UCSD-AML1 (cell line): ENCODE measurements around the gene ZNRF1.

Experiments used
- DNase-seq: peaks from one replicate; lab custom pipeline; 2025; ENCODE audit not compliant: unreplicated experiment; lab: John Stamatoyannopoulos, UW

ZNRF1 gene

GRCh38 chr16:75058806-75059205, 60.0 kb downstream of the ZNRF1 start:
- no peak for DNase-seq

DNA sequence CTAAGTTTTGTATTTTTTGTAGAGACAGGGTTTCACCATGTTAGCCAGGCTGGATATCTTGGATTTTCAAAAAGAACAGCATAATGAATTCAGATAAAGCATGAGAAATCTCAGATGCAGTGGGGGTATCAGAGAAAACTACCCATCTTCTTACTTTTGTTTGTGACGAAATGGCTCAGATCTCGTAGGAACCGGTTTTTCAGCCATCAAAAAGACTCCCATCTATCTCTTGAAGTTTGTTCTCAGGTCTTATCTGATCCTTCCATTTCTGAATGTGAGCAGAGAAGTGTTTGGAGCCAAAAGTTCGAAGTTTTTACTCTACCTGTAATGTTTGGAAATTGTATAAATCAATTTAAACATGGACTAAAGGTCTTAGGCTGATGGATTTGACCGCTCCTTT, 60.6 kb downstream of the ZNRF1 start:
- no peak for DNase-seq

DNA sequence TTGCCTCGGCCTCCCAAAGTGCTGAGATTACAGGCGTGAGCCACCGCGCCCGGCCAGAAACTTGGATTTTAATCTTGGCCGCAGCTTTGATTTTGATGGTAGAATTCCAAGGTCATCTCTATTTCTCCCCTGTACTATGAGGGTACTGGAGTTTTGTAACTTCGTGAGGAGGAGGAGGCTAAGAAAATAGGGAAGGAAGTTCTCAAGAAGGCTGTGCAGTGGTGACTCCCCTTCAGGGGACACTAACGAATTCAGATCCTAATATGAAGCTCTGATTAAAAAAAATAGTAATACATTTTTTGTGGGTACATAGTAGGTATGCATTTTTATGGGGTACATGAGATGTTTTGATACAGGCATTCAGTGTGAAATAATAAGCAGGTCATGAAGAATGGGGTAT, 61.9 kb downstream of the ZNRF1 start:
- DNase-seq, result no peak

DNA sequence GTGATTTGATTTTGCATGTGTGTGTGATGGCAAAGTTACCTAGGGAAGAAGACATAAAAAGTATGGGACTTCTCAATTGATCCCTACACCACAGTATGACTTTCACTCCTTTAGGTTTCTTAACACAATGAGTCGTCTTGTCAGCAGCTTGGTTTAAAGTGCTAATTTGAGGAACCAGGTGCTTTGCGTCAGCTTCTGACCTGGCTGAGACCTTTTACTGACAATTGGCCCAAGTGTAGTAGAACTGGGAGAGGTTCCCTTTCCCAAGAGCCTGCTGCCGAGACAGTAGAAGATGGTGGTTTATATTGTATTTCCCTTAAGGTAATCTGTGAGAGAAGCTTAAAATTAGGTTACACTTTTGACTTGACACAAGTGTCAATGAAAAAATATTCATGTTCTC, 62.8 kb downstream of the ZNRF1 start:
- no peak for DNase-seq

- DNase-seq, result no peak
Measured at GRCh38 chr16:75062135-75062975, 63.5 kb downstream of the ZNRF1 start.

- DNase-seq, result no peak
Measured at GRCh38 chr16:75062976-75063346, 64.1 kb downstream of the ZNRF1 start.

DNA sequence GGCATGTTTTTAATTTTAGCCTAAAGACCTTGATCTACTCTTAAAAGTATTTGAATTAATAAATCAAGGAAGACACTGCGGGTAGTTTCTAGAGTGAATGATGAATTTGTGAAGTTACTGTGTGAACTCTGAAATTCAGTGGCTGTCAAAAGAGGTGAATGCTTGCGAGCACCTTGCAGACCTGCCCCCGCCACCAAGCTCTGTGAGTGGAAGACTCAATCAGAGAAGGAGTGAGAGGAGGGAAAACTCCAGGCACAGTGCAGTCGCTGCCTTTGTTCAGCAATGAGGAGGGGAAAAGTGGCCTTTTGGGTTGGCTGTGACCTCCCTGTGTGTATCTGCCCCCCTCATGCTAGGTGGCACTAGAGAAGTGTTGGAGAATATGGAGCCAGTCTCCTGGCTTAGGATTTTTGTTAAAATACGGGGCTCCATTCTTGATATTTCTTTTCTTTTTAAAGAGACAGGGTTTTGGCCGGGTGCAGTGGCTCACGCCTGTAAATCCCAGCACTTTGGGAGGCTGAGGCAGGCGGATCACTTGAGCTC, 64.8 kb downstream of the ZNRF1 start:
- no peak for DNase-seq

DNA sequence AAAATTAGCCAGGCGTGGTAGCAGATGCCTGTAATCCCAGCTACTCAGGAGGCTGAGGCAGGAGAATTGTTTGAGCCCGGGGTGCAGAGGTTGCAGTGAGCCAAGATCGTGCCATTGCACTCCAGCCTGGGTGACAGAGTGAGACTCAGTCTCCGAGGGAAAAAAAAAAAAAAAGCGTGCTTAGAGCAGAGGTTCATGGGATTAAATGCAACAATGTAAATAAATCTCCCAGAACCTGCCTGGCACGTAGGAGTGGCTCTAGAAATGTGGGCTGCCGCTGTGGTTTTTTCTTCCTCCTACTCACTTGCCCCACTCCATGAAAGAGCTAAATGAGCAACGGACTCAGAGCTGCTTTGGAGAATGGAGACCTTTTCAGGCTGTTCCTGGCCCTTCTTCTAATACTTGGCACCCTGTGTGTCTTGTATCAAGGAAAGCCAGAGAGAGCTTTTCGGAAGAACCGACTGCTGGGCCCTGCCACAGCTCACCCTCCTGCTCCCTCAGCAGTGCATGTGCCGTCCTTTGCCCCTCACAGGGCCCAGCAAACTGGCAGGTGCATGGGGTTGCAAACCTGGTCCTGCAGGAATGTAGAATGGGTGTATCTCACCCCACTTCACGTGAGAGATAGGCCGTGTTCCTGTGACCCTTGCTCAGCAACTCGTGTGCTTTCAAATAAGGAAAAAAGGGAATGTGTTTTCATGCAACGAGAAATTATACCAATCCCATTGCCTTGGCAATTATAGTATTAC, 65.8 kb downstream of the ZNRF1 start:
- DNase-seq, result peak; percentile 72

- DNase-seq, result no peak
Measured at GRCh38 chr16:75065149-75065505, 66.3 kb downstream of the ZNRF1 start.

DNA sequence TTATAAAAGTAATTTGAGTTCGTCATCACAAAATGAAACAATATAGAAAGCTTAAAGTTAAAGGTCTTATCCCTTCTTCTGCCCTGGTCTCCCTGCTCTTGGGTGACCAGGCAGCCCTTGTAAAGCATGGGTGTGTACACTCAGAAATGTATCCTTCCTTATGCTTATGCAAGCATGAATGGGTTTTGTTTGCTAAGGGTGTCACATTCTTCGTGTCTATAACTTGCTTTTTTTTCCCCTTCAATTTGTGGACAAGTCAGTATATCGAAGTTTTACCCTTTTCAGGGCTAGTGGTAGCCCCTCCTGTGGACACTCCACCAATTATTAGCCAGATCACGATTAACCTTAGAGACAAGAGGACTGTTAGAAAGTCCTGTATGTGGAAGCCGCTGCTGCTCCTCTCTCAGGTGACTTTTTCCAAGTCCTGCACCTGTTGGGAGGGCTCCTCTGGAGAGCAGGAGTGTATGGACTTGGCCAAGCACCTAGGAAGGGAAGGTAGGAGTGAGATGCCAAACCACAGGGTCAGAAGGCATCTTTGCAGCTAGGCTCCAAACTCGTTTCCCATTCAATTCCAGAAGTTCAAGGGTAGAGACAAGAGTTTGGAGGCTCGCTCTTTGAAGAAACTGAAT, 66.8 kb downstream of the ZNRF1 start:
- DNase-seq, result no peak

DNA sequence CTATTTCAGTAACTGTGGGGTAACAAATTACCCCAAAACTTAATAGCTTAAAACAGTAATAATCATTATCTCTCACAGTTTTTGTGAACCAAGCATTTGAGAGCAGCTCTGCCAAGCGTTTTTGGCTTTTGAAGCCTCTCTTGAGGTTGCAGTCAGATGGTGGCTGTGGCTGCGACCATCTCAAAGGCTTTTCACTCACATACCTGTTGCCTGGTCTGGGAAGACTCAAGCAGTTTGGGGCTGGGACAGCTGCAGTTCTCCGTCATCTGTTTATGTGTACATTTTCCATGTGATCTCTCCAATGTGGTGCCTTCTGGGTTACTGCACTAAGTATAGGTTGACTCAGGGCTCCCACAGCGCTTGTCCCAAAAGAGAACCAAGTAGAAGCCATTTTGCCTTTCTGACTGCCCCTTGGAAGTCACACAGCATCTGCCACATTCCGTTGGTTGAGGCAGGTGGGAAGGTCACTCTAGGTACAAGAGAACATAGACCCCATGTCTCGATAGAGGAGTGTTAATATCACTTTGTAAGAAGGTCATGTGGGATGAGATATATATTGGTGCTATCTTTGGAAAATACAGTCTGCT, 68.1 kb downstream of the ZNRF1 start:
- no peak for DNase-seq

DNA sequence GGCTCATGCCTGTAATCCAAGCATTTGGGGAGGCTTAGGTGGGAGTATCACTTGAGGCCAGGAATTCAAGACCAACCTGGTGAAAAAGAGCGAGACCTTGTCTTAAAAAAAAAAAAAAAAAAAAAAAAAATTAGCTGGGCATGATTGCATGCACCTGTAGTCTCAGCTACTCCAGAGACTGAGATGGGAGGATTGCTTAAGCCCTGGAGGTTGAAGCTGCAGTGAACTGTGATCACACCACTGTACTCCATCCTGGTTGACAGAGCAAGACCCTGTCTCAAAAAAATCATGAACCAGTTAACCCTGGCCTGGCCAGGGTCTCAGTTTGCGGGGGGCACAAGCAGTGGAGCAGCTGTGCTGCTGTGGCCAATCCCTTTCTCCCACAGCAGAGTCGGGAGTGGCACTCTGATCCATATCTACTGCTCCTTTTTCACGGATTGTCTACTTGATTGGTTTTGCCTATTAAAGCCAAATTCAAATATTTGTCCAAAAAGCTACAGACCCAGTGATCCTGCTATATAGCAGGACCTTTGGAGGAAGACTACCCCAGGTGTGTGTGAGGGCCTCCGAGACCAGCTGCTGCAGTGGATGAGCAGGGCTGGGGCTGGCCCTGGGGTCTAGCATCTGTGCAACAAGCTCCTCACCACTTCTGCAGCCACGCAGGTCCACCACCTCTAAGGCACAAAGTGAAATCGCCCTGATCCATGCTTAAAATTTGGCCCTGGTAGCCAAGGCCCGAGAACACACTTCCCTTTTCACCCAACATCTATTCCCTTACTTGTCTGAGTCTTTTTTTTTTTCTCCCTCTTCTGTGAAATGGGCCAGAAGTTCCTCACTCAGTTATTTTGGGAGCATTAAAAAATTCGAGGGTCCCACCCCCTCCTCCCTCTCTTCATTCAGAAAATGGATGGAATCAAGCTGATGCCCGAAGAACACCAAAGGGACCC, 69.5 kb downstream of the ZNRF1 start:
- DNase-seq, result no peak

GRCh38 chr16:75070012-75070841, 71.4 kb downstream of the ZNRF1 start:
- no peak for DNase-seq

DNA sequence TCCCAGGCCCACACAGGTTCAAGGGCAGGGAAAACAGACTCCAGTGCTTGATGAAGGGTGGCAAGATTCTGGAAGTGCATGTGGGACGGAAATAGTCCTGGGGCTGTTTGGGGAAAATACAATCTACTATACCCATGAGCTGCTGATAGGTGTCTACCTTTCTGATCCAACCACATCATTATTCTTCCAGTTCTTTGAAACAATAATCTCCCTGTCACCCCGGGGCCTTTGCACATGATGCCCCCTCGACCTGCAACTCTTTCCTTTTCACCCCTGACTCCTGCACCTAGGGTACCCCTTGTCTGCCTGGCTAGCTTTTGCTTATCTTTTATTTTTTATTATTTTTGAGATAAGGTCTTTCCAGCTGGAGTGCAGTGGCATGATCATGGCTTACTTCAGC, 72.8 kb downstream of the ZNRF1 start:
- DNase-seq, result no peak

DNA sequence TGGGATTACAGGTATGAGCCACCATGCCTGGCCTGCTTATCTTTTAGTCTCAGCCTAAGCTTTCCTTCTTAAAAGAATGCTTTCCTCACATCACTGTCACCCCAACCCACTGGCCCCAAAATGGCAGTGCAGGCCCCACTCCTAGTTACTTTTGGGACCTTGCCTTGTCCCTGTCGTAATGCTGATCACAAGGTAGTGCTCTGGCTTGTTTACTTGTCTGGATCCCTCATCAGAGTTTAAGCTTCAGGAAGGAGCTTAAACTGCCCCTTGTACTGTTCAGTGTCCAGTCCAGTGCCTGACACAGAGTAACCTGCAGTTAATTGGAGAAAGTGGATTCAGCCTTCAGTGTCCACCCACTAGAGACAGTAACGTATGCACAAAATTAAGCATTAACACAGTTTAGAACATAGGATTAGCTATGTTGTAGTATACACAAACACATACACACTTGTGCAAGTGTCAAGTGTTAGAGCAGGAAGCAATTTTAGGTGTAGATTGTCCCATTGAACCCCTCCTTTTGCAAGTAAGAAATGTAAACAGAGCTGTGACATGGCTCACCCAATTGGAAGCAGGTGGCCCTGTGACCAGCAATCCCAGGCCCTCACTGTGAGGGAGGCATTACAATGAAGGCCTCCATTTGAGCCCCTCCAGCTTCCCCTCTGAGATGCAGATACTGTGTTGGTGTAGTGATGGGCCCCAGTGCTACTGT, 73.6 kb downstream of the ZNRF1 start:
- no peak for DNase-seq

- DNase-seq, result no peak
Measured at GRCh38 chr16:75073545-75074303, 74.9 kb downstream of the ZNRF1 start.

- no peak for DNase-seq
Measured at GRCh38 chr16:75074304-75074793, 75.5 kb downstream of the ZNRF1 start.
